HG03565 (cell line): ENCODE measurements around the gene CLEC18B.
"Not testable (repeated sequence)": the region's sequence is repeated elsewhere in the genome, so short reads cannot be mapped to it uniquely, and the experiment has no call there.

Experiments
- ATAC-seq: cut with Tn5 transposase; IDR thresholded peaks from one replicate; pipeline ENCODE4 v1.9.1; 2021; ENCODE audit warnings: mild to moderate bottlenecking, moderate library complexity; ENCODE audit not compliant: unreplicated experiment

CLEC18B gene

GRCh38 chr16:74420612-74421481 is at the start of gene CLEC18B:
Gene CLEC18B, minus strand, starts transcription at chr16:74421478. Its CDS starts 208 bp downstream, at chr16:74421270.
- ATAC-seq = not testable (repeated sequence)

GRCh38 chr16:74469946-74470478 is 48.7 kb upstream of the CLEC18B start:
- ATAC-seq = no peak

- no peak for ATAC-seq
Observed at GRCh38 chr16:74468807-74469525, 47.7 kb upstream of the CLEC18B start.

- no peak for ATAC-seq
Observed at GRCh38 chr16:74466872-74467271, 45.6 kb upstream of the CLEC18B start.

- ATAC-seq = no peak
Observed at GRCh38 chr16:74465851-74466685, 44.8 kb upstream of the CLEC18B start.

- ATAC-seq = no peak
Observed at GRCh38 chr16:74465281-74465680, 44.0 kb upstream of the CLEC18B start.

GRCh38 chr16:74463888-74464287 is 42.6 kb upstream of the CLEC18B start:
- no peak for ATAC-seq

GRCh38 chr16:74462361-74462760 is 41.1 kb upstream of the CLEC18B start:
- ATAC-seq = no peak

- no peak for ATAC-seq
Observed at GRCh38 chr16:74461826-74462225, 40.5 kb upstream of the CLEC18B start.

GRCh38 chr16:74460542-74460941 is 39.3 kb upstream of the CLEC18B start:
- no peak for ATAC-seq

- ATAC-seq = no peak
Observed at GRCh38 chr16:74456290-74456625, 35.0 kb upstream of the CLEC18B start.

- ATAC-seq = no peak
Observed at GRCh38 chr16:74455619-74456289, 34.5 kb upstream of the CLEC18B start.

GRCh38 chr16:74455213-74455612 is 33.9 kb upstream of the CLEC18B start:
- ATAC-seq = no peak

- ATAC-seq = peak; percentile 88
Observed at GRCh38 chr16:74451951-74452758, 30.9 kb upstream of the CLEC18B start.

- no peak for ATAC-seq
Observed at GRCh38 chr16:74450967-74451760, 29.9 kb upstream of the CLEC18B start.

- ATAC-seq = no peak
Observed at GRCh38 chr16:74450236-74450635, 29.0 kb upstream of the CLEC18B start.

GRCh38 chr16:74449470-74449869 is 28.2 kb upstream of the CLEC18B start:
- ATAC-seq = no peak

GRCh38 chr16:74448990-74449389 is 27.7 kb upstream of the CLEC18B start:
- no peak for ATAC-seq

GRCh38 chr16:74447578-74447977 is 26.3 kb upstream of the CLEC18B start:
- ATAC-seq = no peak
